Keratinocyte (primary cell): Measurements from ENCODE around the gene PID1. TPM values are rescaled to one million over a fixed set of nuclear protein-coding genes. Genes with fewer than 3 reads are reported as not detected.

Experiments used
- DNase-seq: peaks from one replicate; pipeline ENCODE4 v3.0.0-alpha.2; 2011; ENCODE audit warnings: low read depth, missing footprints, low spot score
- FAIRE-seq: peaks from 2 replicates; lab custom pipeline; 2011; peaks lifted over from hg19 to GRCh38; lab: Jason Lieb, UNC
- H2AFZ ChIP-seq: 2 replicates; pipeline ENCODE4 v1.6.0; 2012; ENCODE audit warnings: low read length, control low read depth, inconsistent platforms; ENCODE audit not compliant: control insufficient read depth
- H3K27ac ChIP-seq: 2 replicates; pipeline ENCODE4 v1.5.1; 2011; ENCODE audit warnings: low read length; ENCODE audit not compliant: control insufficient read depth, insufficient read depth
- H3K27me3 ChIP-seq: 3 replicates; pipeline ENCODE4 v1.6.0; 2011; ENCODE audit warnings: low read length; ENCODE audit not compliant: control insufficient read depth, insufficient read depth; ENCODE audit errors: extremely low read depth
- H3K36me3 ChIP-seq, 2 experiments: 2 replicates in 1 of 2; 3 replicates in 1 of 2; pipeline ENCODE4 v1.5.1; 2011; ENCODE audit warnings: low read length in 2 of 2, mild to moderate bottlenecking in 1 of 2; ENCODE audit not compliant: control insufficient read depth in 2 of 2, insufficient read depth in 2 of 2; ENCODE audit errors: extremely low read depth in 1 of 2
- H3K4me1 ChIP-seq: 3 replicates; pipeline ENCODE4 v1.5.1; 2011; ENCODE audit warnings: low read length; ENCODE audit not compliant: control insufficient read depth, insufficient read depth; ENCODE audit errors: extremely low read depth
- H3K4me2 ChIP-seq: 3 replicates; pipeline ENCODE4 v1.6.0; 2011; ENCODE audit warnings: low read depth, low read length; ENCODE audit not compliant: control insufficient read depth, insufficient read depth; ENCODE audit errors: extremely low read depth
- H3K4me3 ChIP-seq, 3 experiments: fragments of 200-600 bp in 1 of 3; sonication (generic) in 1 of 3; 2 replicates in 2 of 3; 3 replicates in 1 of 3; pipeline ENCODE4 v1.5.1; 2011 to 2016; ENCODE audit warnings: low read length in 3 of 3, mild to moderate bottlenecking in 3 of 3, control low read depth in 2 of 3, inconsistent platforms in 1 of 3, low read depth in 1 of 3, mixed read lengths in 1 of 3, mixed run types in 1 of 3, moderate library complexity in 1 of 3; ENCODE audit not compliant: control insufficient read depth in 2 of 3, insufficient read depth in 2 of 3; ENCODE audit errors: extremely low read depth in 1 of 3
- H3K79me2 ChIP-seq: 2 replicates; pipeline ENCODE4 v1.6.0; 2012; ENCODE audit warnings: low read length; ENCODE audit not compliant: control insufficient read depth, insufficient read depth
- H3K9ac ChIP-seq: 3 replicates; pipeline ENCODE4 v1.6.0; 2011; ENCODE audit warnings: low read length; ENCODE audit not compliant: control insufficient read depth, insufficient read depth; ENCODE audit errors: extremely low read depth
- H3K9me1 ChIP-seq: 3 replicates; pipeline ENCODE4 v1.6.0; 2011; ENCODE audit warnings: low read length; ENCODE audit not compliant: control insufficient read depth, insufficient read depth; ENCODE audit errors: extremely low read depth
- H3K9me3 ChIP-seq: 2 replicates; pipeline ENCODE4 v1.5.1; 2012; ENCODE audit warnings: low read depth, low read length; ENCODE audit not compliant: control insufficient read depth
- H4K20me1 ChIP-seq: 3 replicates; pipeline ENCODE4 v1.6.0; 2011; ENCODE audit warnings: low read length; ENCODE audit not compliant: control insufficient read depth, insufficient read depth; ENCODE audit errors: extremely low read depth
- EZH2 ChIP-seq: IDR thresholded peaks from one replicate; pipeline ENCODE4 v1.6.1; 2012; ENCODE audit warnings: inconsistent platforms, mild to moderate bottlenecking, low read length, moderate library complexity
- dilution Hi-C: fragments of 300-500 bp; cut with MboI; formaldehyde crosslinking; loops from one replicate; pipeline ENCODE4 v1.7.0; 2020; ENCODE audit warnings: low sequenced_read_pairs; ENCODE audit not compliant: extremely low pct_ligation_motif_present
- polyA plus RNA-seq, 5 experiments: library from polyadenylated mRNA; depleted of rRNA in 3 of 5; stranded (reverse) in 3 of 5; stranded (forward) in 1 of 5; unstranded in 1 of 5; fragments of >200 nt; gene quantifications; 1 replicate in 1 of 5; 2 replicates in 3 of 5; 3 replicates in 1 of 5; pipeline versions ENCODE4 v1.2.1 to v1.2.3, GENCODE V29; 2011 to 2012; ENCODE audit warnings: missing spikeins in 2 of 5, low read depth in 1 of 5, low replicate concordance in 1 of 5
- TF ChIP-seq, protein P1 (sequence below), 3 experiments: IDR thresholded peaks in 1 of 3; conservative IDR thresholded peaks in 1 of 3; optimal IDR thresholded peaks in 1 of 3; 2 replicates in 2 of 3; 3 replicates in 1 of 3; pipeline versions ENCODE3 to v1.5.1; 2011; ENCODE audit warnings: low read length in 3 of 3, mild to moderate bottlenecking in 3 of 3, moderate library complexity in 2 of 3, control low read depth in 1 of 3, inconsistent platforms in 1 of 3; ENCODE audit not compliant: insufficient read depth in 2 of 3; ENCODE audit errors: extremely low read depth in 1 of 3

Gene PID1
- polyA plus RNA-seq, 1 donor (not counting 4 experiments of a cell fraction or from before 2014, with no cell fraction given), result 5.4 TPM

DNA sequence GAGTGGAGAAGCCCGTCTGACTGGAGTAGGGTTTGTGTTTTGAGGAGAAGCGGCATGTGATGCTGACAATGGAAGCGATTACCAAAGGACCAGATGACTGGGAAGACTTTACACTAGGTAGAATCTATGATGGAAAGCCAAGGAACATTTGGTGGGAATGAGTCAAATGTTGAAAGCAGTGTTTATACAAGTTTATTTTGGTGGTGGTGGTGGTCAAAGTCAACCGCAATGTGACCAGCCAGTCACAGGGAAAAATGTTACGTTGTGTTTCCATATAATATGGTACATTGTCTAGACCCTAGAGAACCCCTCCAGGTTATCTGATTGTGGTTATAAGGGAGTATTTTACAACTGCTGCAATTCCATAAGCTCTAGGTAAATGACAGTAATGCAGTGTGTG lies 216.8 kb downstream of the PID1 start:
- H3K9me3 ChIP-seq, result no peaks in the 10 kb centered on the region
- no peak overlapping the region for H3K4me3 ChIP-seq
- H4K20me1 ChIP-seq, result no peaks in the 10 kb centered on the region
- no peaks in the 10 kb centered on the region for H3K4me1 ChIP-seq
- DNase-seq (no peak), FAIRE-seq (no peak)
- TF ChIP-seq, protein P1, sequence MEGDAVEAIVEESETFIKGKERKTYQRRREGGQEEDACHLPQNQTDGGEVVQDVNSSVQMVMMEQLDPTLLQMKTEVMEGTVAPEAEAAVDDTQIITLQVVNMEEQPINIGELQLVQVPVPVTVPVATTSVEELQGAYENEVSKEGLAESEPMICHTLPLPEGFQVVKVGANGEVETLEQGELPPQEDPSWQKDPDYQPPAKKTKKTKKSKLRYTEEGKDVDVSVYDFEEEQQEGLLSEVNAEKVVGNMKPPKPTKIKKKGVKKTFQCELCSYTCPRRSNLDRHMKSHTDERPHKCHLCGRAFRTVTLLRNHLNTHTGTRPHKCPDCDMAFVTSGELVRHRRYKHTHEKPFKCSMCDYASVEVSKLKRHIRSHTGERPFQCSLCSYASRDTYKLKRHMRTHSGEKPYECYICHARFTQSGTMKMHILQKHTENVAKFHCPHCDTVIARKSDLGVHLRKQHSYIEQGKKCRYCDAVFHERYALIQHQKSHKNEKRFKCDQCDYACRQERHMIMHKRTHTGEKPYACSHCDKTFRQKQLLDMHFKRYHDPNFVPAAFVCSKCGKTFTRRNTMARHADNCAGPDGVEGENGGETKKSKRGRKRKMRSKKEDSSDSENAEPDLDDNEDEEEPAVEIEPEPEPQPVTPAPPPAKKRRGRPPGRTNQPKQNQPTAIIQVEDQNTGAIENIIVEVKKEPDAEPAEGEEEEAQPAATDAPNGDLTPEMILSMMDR (optimal IDR thresholded peaks at IDR 0.05 in 1 of 3, IDR thresholded peaks at IDR 0.05 in 1 of 3, conservative IDR thresholded peaks at IDR 0.05 in 1 of 3; ENCODE audit: extremely low read depth in 1 of 3, insufficient read depth in 2 of 3, low read length in 3 of 3), result no peak
- no peak for TF ChIP-seq EZH2
- H3K4me2 ChIP-seq, result no peak overlapping the region
- no peak overlapping the region for H3K9ac ChIP-seq
- H3K9me1 ChIP-seq, result no peaks in the 10 kb centered on the region
- no peak overlapping the region for H3K27ac ChIP-seq
- H2AFZ ChIP-seq, result no peak overlapping the region
- dilution Hi-C loops, result no loop called here
- no peaks in the 10 kb centered on the region for H3K79me2 ChIP-seq
- no peaks in the 10 kb centered on the region for H3K36me3 ChIP-seq
- no peaks in the 10 kb centered on the region for H3K27me3 ChIP-seq

DNA sequence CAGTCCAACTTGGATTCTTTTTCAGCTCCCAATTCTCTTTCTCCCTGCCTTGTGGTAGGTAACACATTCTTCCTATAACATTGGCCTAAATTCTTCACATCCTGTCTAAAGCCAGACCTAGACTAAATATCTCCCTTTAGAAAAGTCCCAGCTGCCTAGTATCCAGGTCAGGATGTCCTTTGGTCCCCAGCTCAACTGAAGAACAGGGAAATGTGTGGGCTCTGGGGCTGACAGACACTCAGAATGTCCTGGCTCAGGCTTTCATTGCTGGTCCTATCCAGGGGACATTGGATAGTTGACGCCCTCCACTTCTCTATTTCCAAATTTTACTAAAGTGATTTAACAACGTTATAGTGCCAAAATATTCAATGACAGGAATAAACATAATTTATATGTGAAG lies 219.3 kb downstream of the PID1 start:
- no peak for TF ChIP-seq EZH2
- TF ChIP-seq, protein P1 (optimal IDR thresholded peaks at IDR 0.05 in 1 of 3, IDR thresholded peaks at IDR 0.05 in 1 of 3, conservative IDR thresholded peaks at IDR 0.05 in 1 of 3; ENCODE audit: extremely low read depth in 1 of 3, insufficient read depth in 2 of 3, low read length in 3 of 3), result no peak
- no peak overlapping the region for H3K4me3 ChIP-seq
- no peaks in the 10 kb centered on the region for H3K36me3 ChIP-seq
- dilution Hi-C loops, result no loop called here
- H3K27me3 ChIP-seq, result no peaks in the 10 kb centered on the region
- H3K9me3 ChIP-seq, result no peaks in the 10 kb centered on the region
- H3K79me2 ChIP-seq, result no peaks in the 10 kb centered on the region
- no peaks in the 10 kb centered on the region for H3K4me1 ChIP-seq
- DNase-seq, result no peak
- H3K9ac ChIP-seq, result no peak overlapping the region
- H3K4me2 ChIP-seq, result no peak overlapping the region
- no peak overlapping the region for H3K27ac ChIP-seq
- H2AFZ ChIP-seq, result no peak overlapping the region
- no peak for FAIRE-seq
- H3K9me1 ChIP-seq, result no peaks in the 10 kb centered on the region
- H4K20me1 ChIP-seq, result no peaks in the 10 kb centered on the region
